Upper lobe of left lung (tissue), 6 donors: ENCODE data around the gene TPO. TPM values are rescaled to one million over a fixed set of nuclear protein-coding genes. Genes with fewer than 3 reads are reported as not detected.

Source experiments
- ATAC-seq, 2 donors: fragments of 200-7000 bp; cut with Tn5 transposase; one replicate each; pipeline ENCODE4 v1.9.1; 2022; ENCODE audit warnings: mild to moderate bottlenecking in 2 of 2, moderate library complexity in 2 of 2; ENCODE audit not compliant: low FRiP score in 2 of 2
- DNase-seq, 2 donors: peaks; one replicate each; pipeline ENCODE4 v3.0.0-alpha.2; 2019 to 2020
- H3K27ac ChIP-seq, 4 donors: fragments of 200-600 bp; sonication (generic); one replicate each; pipeline ENCODE4 v1.5.1; 2016 to 2019
- H3K27me3 ChIP-seq, 4 donors: fragments of 200-600 bp; sonication (generic); one replicate each; pipeline ENCODE4 v1.5.1; 2017 to 2019
- H3K36me3 ChIP-seq, 4 donors: fragments of 200-600 bp; sonication (generic); one replicate each; pipeline ENCODE4 v1.5.1; 2016 to 2019
- H3K4me1 ChIP-seq, 4 donors: fragments of 200-600 bp; sonication (generic); one replicate each; pipeline ENCODE4 v1.5.1; 2018 to 2019
- H3K4me3 ChIP-seq, 4 donors: fragments of 200-600 bp; sonication (generic); one replicate each; pipeline ENCODE4 v1.5.1; 2017 to 2019; ENCODE audit warnings: mild to moderate bottlenecking in 2 of 4, moderate library complexity in 1 of 4
- H3K9me3 ChIP-seq, 4 donors: fragments of 200-600 bp; sonication (generic); one replicate each; pipeline ENCODE4 v1.5.1; 2018 to 2019
- CTCF ChIP-seq, 6 experiments: fragments of 450-650 bp in 4 of 6; fragments of 200-600 bp in 2 of 6; sonication (generic) in 2 of 6; IDR thresholded peaks; one replicate each; pipeline ENCODE4 v1.5.1; 2016 to 2019; ENCODE audit warnings: antibody characterized with exemption in 6 of 6
- EP300 ChIP-seq, 4 donors: sonication (generic); formaldehyde crosslinking; IDR thresholded peaks; one replicate each; pipeline ENCODE4 v1.5.1; 2017; ENCODE audit warnings: antibody characterized with exemption in 4 of 4, control low read depth in 2 of 4
- POLR2A ChIP-seq, 4 donors: fragments of 450-650 bp; IDR thresholded peaks; one replicate each; pipeline ENCODE4 v1.5.1; 2016 to 2017; ENCODE audit warnings: antibody characterized with exemption in 4 of 4, mild to moderate bottlenecking in 2 of 4
- POLR2AphosphoS5 ChIP-seq, 2 donors: sonication (generic); formaldehyde crosslinking; IDR thresholded peaks; one replicate each; pipeline ENCODE4 v1.5.1; 2017; ENCODE audit warnings: antibody characterized with exemption in 2 of 2
- WGBS, 2 donors: methylation state at CpG; one replicate each; pipeline ENCODE4 v1.1.5; 2017 to 2018; 5-methylcytosine and 5-hydroxymethylcytosine counted together
- total RNA-seq, 6 donors: library from RNA; depleted of rRNA in 4 of 6; stranded (reverse); fragments of >200 nt in 4 of 6; gene quantifications; one replicate each; pipeline versions ENCODE4 v1.1.0 to v1.2.1, GENCODE V29; 2016 to 2021
- donor health status: DM: no; HTN: no; CAD: no; lungs with moderate emphysema.
- donor health status: DM: no; HTN: yes; CAD: no; lungs with severe emphysema.

TPO gene
- total RNA-seq, 6 donors from 2014 or later: 0.06 to 0.39 TPM; not detected in 4

GRCh38 chr2:1371082-1371481, 42.2 kb upstream of the TPO start:
- Histone ChIP-seq H3K27ac (no peak overlapping the region), H3K36me3 (no peaks in the 10 kb centered on the region), H3K9me3 (no peaks in the 10 kb centered on the region), H3K4me1 (no peaks in the 10 kb centered on the region), H3K4me3 (no peak overlapping the region), H3K27me3 (no peaks in the 10 kb centered on the region)
- WGBS, 2 donors: 88 to 91% methylated on average over 11 of the region's 11 CpGs
- DNase-seq (no peak), ATAC-seq (no peak)
- TF ChIP-seq EP300 (IDR thresholded peaks at IDR 0.05) (no peak), CTCF (IDR thresholded peaks at IDR 0.05) (no peak), POLR2AphosphoS5 (IDR thresholded peaks at IDR 0.05) (no peak), POLR2A (IDR thresholded peaks at IDR 0.05) (no peak)

GRCh38 chr2:1373830-1374229, 39.4 kb upstream of the TPO start:
- Histone ChIP-seq H3K27ac (no peak overlapping the region), H3K4me3 (no peak overlapping the region), H3K4me1 (no peaks in the 10 kb centered on the region), H3K9me3 (no peaks in the 10 kb centered on the region), H3K36me3 (no peaks in the 10 kb centered on the region), H3K27me3 (no peaks in the 10 kb centered on the region)
- DNase-seq (no peak), ATAC-seq (no peak)
- TF ChIP-seq EP300 (IDR thresholded peaks at IDR 0.05) (no peak), POLR2A (IDR thresholded peaks at IDR 0.05) (no peak), CTCF (IDR thresholded peaks at IDR 0.05) (no peak), POLR2AphosphoS5 (IDR thresholded peaks at IDR 0.05) (no peak)
- 81 to 85% methylated on average over 12 of the region's 12 CpGs for WGBS, 2 donors

- no peak overlapping the region for H3K4me3 ChIP-seq
- no peaks in the 10 kb centered on the region for H3K36me3 ChIP-seq
- DNase-seq: no peak
- no peaks in the 10 kb centered on the region for H3K9me3 ChIP-seq
- H3K27ac ChIP-seq: no peak overlapping the region
- no peaks in the 10 kb centered on the region for H3K27me3 ChIP-seq
- ATAC-seq: no peak
- no peaks in the 10 kb centered on the region for H3K4me1 ChIP-seq
- WGBS, 2 donors: 83 to 85% methylated on average over 11 of the region's 11 CpGs
- TF ChIP-seq POLR2AphosphoS5 (IDR thresholded peaks at IDR 0.05): no peak
- no peak for TF ChIP-seq POLR2A (IDR thresholded peaks at IDR 0.05)
- TF ChIP-seq EP300 (IDR thresholded peaks at IDR 0.05): no peak
- TF ChIP-seq CTCF (IDR thresholded peaks at IDR 0.05): no peak
Observed at GRCh38 chr2:1374287-1374686, 39.0 kb upstream of the TPO start.

- Histone ChIP-seq H3K9me3 (no peaks in the 10 kb centered on the region), H3K4me3 (no peak overlapping the region), H3K4me1 (no peaks in the 10 kb centered on the region), H3K36me3 (no peaks in the 10 kb centered on the region), H3K27me3 (no peaks in the 10 kb centered on the region), H3K27ac (no peak overlapping the region)
- ATAC-seq: no peak
- no peak for DNase-seq
- TF ChIP-seq CTCF (IDR thresholded peaks at IDR 0.05) (no peak), EP300 (IDR thresholded peaks at IDR 0.05) (no peak), POLR2AphosphoS5 (IDR thresholded peaks at IDR 0.05) (no peak), POLR2A (IDR thresholded peaks at IDR 0.05) (no peak)
- WGBS, 2 donors: 92 to 94% methylated on average over 12 to 14 of the region's 14 CpGs
Observed at GRCh38 chr2:1375794-1376193, 37.5 kb upstream of the TPO start.

- Histone ChIP-seq H3K36me3 (no peaks in the 10 kb centered on the region), H3K4me1 (no peaks in the 10 kb centered on the region), H3K4me3 (no peak overlapping the region), H3K9me3 (no peaks in the 10 kb centered on the region), H3K27ac (no peak overlapping the region), H3K27me3 (no peaks in the 10 kb centered on the region)
- no peak for DNase-seq
- WGBS, 2 donors: 81 to 84% methylated on average over 6 of the region's 6 CpGs
- no peak for ATAC-seq
- TF ChIP-seq POLR2AphosphoS5 (IDR thresholded peaks at IDR 0.05) (no peak), POLR2A (IDR thresholded peaks at IDR 0.05) (no peak), CTCF (IDR thresholded peaks at IDR 0.05) (no peak), EP300 (IDR thresholded peaks at IDR 0.05) (no peak)
Observed at GRCh38 chr2:1377473-1377872, 35.8 kb upstream of the TPO start.
